Parathyroid adenoma (tissue), 2 donors: ENCODE data around the gene ADCY5.

Experiments
- H2AFZ ChIP-seq: fragments of 300-600 bp; sonication (generic); one replicate; pipeline ENCODE4 v1.7.0; 2017; ENCODE audit warnings: antibody characterized with exemption, mild to moderate bottlenecking
- H3K27ac ChIP-seq: fragments of 300-600 bp; sonication (generic); one replicate; pipeline ENCODE4 v1.7.0; 2017
- H3K27me3 ChIP-seq: fragments of 300-600 bp; sonication (generic); one replicate; pipeline ENCODE4 v1.7.0; 2017; ENCODE audit warnings: low read length; ENCODE audit not compliant: control insufficient read depth, insufficient read depth
- H3K36me3 ChIP-seq: fragments of 300-600 bp; sonication (generic); one replicate; pipeline ENCODE4 v1.7.0; 2017; ENCODE audit warnings: low read length; ENCODE audit not compliant: control insufficient read depth, insufficient read depth
- H3K4me1 ChIP-seq: fragments of 300-600 bp; sonication (generic); one replicate; pipeline ENCODE4 v1.7.0; 2017; ENCODE audit warnings: control low read depth
- H3K4me2 ChIP-seq: fragments of 300-600 bp; sonication (generic); one replicate; pipeline ENCODE4 v1.7.0; 2017; ENCODE audit warnings: low read length
- H3K4me3 ChIP-seq: fragments of 300-600 bp; sonication (generic); one replicate; pipeline ENCODE4 v1.7.0; 2017; ENCODE audit warnings: low read depth, low read length
- H3K79me2 ChIP-seq: fragments of 300-600 bp; sonication (generic); one replicate; pipeline ENCODE4 v1.7.0; 2017; ENCODE audit warnings: control low read depth
- H3K9ac ChIP-seq: fragments of 300-600 bp; sonication (generic); one replicate; pipeline ENCODE4 v1.7.0; 2017; ENCODE audit warnings: mild to moderate bottlenecking
- H3K9me3 ChIP-seq: fragments of 300-600 bp; sonication (generic); one replicate; pipeline ENCODE4 v1.7.0; 2017; ENCODE audit warnings: low read length; ENCODE audit not compliant: control insufficient read depth
- TF ChIP-seq, protein P1 (sequence below): fragments of 300-600 bp; sonication (generic); IDR thresholded peaks from one replicate; pipeline ENCODE4 v1.7.0; 2017; ENCODE audit warnings: antibody characterized with exemption, mild to moderate bottlenecking
- donor health status: primary hyperparathyroidism.

Gene ADCY5

DNA sequence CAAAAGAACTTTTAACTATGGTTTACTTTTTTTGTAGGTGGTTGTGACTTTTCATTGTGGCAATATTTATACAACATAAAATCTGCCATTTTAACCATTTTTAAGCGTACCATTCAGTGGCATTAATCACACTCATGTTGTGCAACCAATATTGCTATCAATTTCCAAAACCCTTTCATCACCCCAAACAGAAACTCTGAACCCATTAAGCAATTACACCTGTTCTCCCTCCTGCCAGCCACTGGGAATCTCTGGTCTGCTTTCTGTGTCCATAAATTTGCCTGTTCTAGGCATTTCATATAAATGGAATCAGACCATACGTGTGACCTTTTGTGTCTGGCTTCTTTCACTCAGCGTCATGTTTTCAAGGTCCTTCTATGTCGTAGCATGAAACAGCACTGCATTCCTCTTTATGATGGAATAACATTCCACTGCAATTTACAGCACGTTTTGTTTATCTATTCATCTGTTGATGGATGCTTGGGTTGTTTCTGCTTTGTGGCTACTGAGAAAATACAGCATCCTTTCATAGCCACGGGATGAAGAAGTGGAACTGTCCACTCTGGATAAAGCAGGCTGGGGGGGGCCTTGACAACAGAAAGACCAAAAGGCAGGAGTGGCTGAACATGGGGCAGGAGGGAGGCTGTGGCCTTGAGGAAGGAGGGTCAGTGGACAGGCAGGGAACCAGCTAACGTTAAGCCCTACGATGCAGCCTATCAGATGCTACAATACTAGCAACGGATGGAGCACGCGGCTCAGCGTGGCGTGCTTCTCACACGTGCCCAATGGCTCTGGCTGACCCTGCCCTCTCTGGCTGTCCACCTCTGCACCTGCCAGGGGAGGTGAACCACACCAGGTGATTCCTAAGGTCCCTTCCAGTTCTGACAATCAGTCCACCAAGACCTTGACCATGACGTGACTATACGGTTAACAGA is 136.3 kb downstream of the ADCY5 start:
- no peaks in the 10 kb centered on the region for H3K9me3 ChIP-seq
- H3K36me3 ChIP-seq = no peaks in the 10 kb centered on the region
- H3K9ac ChIP-seq = no peak overlapping the region
- H3K79me2 ChIP-seq = no peaks in the 10 kb centered on the region
- no peak overlapping the region for H3K4me3 ChIP-seq
- H3K27ac ChIP-seq = no peak overlapping the region
- TF ChIP-seq, protein P1, sequence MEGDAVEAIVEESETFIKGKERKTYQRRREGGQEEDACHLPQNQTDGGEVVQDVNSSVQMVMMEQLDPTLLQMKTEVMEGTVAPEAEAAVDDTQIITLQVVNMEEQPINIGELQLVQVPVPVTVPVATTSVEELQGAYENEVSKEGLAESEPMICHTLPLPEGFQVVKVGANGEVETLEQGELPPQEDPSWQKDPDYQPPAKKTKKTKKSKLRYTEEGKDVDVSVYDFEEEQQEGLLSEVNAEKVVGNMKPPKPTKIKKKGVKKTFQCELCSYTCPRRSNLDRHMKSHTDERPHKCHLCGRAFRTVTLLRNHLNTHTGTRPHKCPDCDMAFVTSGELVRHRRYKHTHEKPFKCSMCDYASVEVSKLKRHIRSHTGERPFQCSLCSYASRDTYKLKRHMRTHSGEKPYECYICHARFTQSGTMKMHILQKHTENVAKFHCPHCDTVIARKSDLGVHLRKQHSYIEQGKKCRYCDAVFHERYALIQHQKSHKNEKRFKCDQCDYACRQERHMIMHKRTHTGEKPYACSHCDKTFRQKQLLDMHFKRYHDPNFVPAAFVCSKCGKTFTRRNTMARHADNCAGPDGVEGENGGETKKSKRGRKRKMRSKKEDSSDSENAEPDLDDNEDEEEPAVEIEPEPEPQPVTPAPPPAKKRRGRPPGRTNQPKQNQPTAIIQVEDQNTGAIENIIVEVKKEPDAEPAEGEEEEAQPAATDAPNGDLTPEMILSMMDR = no peak
- H3K4me2 ChIP-seq = no peak overlapping the region
- H3K27me3 ChIP-seq = no peaks in the 10 kb centered on the region
- H3K4me1 ChIP-seq = peaks cover 3% of the 10 kb centered on the region
- H2AFZ ChIP-seq = no peak overlapping the region

DNA sequence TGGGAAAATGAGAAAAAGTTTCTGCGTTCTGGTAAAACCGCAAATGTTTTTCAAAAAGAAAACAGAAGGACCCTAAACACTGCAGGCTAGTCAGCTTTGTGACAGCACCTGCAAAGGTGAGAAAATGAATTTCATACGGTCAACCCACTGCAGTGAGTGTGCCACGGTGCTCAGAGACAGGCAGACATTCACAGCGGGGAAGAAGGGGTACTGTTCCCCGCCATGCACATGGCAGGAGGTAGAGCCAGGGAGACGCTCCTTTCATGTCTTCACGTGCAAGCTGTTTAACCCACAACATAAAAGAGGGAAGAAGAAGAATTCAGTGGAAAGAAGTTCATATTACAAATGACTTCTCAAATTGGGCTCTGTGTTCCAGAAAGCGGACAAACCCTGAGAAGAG is 137.7 kb downstream of the ADCY5 start:
- peaks cover 3% of the 10 kb centered on the region for H3K4me1 ChIP-seq
- H3K4me2 ChIP-seq = no peak overlapping the region
- H3K79me2 ChIP-seq = no peaks in the 10 kb centered on the region
- TF ChIP-seq, protein P1 = no peak
- H3K9ac ChIP-seq = no peak overlapping the region
- no peak overlapping the region for H3K4me3 ChIP-seq
- H3K36me3 ChIP-seq = no peaks in the 10 kb centered on the region
- H3K27ac ChIP-seq = no peak overlapping the region
- H3K9me3 ChIP-seq = no peaks in the 10 kb centered on the region
- no peaks in the 10 kb centered on the region for H3K27me3 ChIP-seq
- no peak overlapping the region for H2AFZ ChIP-seq

DNA sequence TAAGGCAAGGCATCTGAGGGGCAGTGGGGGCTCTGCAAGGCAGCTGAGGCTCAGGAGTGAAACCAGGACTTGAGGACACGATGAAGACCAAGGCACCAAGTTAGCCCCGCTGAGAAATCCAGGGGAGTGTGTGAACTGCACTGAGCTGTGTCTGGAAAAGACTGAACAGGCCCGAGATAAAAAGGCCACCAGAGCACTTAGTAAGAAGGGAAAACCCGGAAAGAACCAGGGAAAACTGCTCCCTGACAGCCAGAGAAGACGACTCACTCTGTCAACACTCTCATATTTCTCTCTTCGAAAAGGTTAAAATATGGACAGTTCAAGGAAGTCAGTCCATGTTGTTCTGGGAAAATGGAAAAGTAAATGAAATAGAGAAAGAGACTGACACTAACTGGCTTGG is 138.1 kb downstream of the ADCY5 start:
- Histone ChIP-seq H3K27ac (no peak overlapping the region), H3K4me2 (no peak overlapping the region), H3K36me3 (no peaks in the 10 kb centered on the region), H3K4me1 (peaks cover 3% of the 10 kb centered on the region), H3K9me3 (no peaks in the 10 kb centered on the region), H3K9ac (no peak overlapping the region), H3K4me3 (no peak overlapping the region), H3K27me3 (no peaks in the 10 kb centered on the region), H3K79me2 (no peaks in the 10 kb centered on the region), H2AFZ (no peak overlapping the region)
- TF ChIP-seq, protein P1 = no peak

DNA sequence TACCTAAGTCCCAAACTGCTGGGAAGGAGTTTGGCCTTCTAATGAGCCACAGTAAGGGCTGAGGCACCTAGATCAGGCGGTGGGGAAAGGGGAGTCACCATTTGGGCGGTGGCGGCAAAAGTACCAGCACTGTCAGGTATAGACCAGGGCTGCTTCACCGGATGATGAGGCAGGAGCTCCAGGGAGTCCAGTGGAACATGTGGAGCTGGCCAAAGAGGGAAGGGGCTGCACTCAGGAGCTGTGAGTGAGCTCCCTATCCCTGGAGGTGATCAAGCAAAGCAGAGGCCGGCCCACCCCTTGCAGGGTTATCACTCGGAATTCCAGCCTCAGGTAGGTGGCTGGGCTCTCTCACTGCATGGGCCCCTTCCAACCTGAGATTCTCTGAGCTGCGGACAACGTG is 138.7 kb downstream of the ADCY5 start:
- H3K4me2 ChIP-seq = no peak overlapping the region
- no peak overlapping the region for H3K9ac ChIP-seq
- peaks cover 3% of the 10 kb centered on the region for H3K4me1 ChIP-seq
- no peaks in the 10 kb centered on the region for H3K9me3 ChIP-seq
- TF ChIP-seq, protein P1 = no peak
- H3K36me3 ChIP-seq = no peaks in the 10 kb centered on the region
- no peaks in the 10 kb centered on the region for H3K27me3 ChIP-seq
- H3K27ac ChIP-seq = no peak overlapping the region
- H3K79me2 ChIP-seq = no peaks in the 10 kb centered on the region
- H3K4me3 ChIP-seq = no peak overlapping the region
- H2AFZ ChIP-seq = no peak overlapping the region

GRCh38 chr3:123307064-123307463 is 141.8 kb downstream of the ADCY5 start:
- Histone ChIP-seq H3K4me2 (no peak overlapping the region), H3K9me3 (no peaks in the 10 kb centered on the region), H3K27ac (no peak overlapping the region), H3K4me3 (no peak overlapping the region), H3K9ac (no peak overlapping the region), H3K27me3 (no peaks in the 10 kb centered on the region), H3K36me3 (no peaks in the 10 kb centered on the region), H3K4me1 (no peaks in the 10 kb centered on the region), H3K79me2 (no peaks in the 10 kb centered on the region), H2AFZ (no peak overlapping the region)
- TF ChIP-seq, protein P1 = no peak
